ENCODE results near the gene HNRNPM.

GRCh38 chr19:8395621-8396082 is 49.1 kb upstream of the HNRNPM start:
- no peak for TF ChIP-seq CTCF (IDR thresholded peaks at IDR 0.05)
- TF ChIP-seq POLR2AphosphoS5 (IDR thresholded peaks at IDR 0.05), result no peak
